A549 (cell line): ENCODE measurements around the gene AUH. TPM values are rescaled to one million over a fixed set of nuclear protein-coding genes. Genes with fewer than 3 reads are reported as not detected.
A peak's percentile ranks its signal among the peaks of the same experiment; 100 is the strongest.

Source experiments
- ATAC-seq, 2 experiments: fragments of 200-7000 bp in 1 of 2; fragments of >200 bp in 1 of 2; cut with Nextera tagmentation in 1 of 2; cut with Tn5 transposase in 1 of 2; 3 replicates each; pipeline versions ENCODE4 v1.8.0 to v1.9.1; 2018 to 2020; ENCODE audit warnings: mild to moderate bottlenecking in 1 of 2, moderate library complexity in 1 of 2
- CTCF ChIA-PET: fragments of 300-600 bp; sonication (Branson Sonifier 250); formaldehyde crosslinking; extraction: SDS; loops from one replicate; lab custom pipeline; 2021; ENCODE audit warnings: antibody characterized with exemption, inconsistent platforms; lab: Yijun Ruan, JAX
- POLR2A ChIA-PET: fragments of 350-600 bp; formaldehyde crosslinking; extraction: SDS; loops from one replicate; lab custom pipeline; 2021; ENCODE audit warnings: antibody characterized with exemption, inconsistent platforms; lab: Yijun Ruan, JAX
- DNase-seq, 2 experiments: peaks; one replicate each; pipeline versions ENCODE4 v3.0.0 to v3.0.0-alpha.2; 2011 to 2016; ENCODE audit warnings: low read depth in 1 of 2, low spot score in 1 of 2
- FAIRE-seq: peaks from 2 replicates; lab custom pipeline; 2011; peaks lifted over from hg19 to GRCh38; lab: Jason Lieb, UNC
- H3K27ac ChIP-seq, 2 experiments: fragments of >200 bp; sonication (Bioruptor Twin); formaldehyde crosslinking; 3 replicates each; pipeline ENCODE4 v1.5.1; 2016 to 2017
- H3K4me1 ChIP-seq: fragments of >200 bp; sonication (Bioruptor Twin); formaldehyde crosslinking; 3 replicates; pipeline ENCODE4 v1.6.1; 2016
- H3K4me2 ChIP-seq: fragments of >200 bp; sonication (Bioruptor Twin); formaldehyde crosslinking; 3 replicates; pipeline ENCODE4 v1.6.1; 2016
- H3K4me3 ChIP-seq: fragments of >200 bp; sonication (Bioruptor Twin); formaldehyde crosslinking; 3 replicates; pipeline ENCODE4 v1.5.1; 2016
- H3K9me3 ChIP-seq: fragments of >200 bp; sonication (Bioruptor Twin); formaldehyde crosslinking; 3 replicates; pipeline ENCODE4 v1.6.1; 2016
- CBX2 ChIP-seq: fragments of 200-600 bp; sonication (generic); IDR thresholded peaks from 2 replicates; pipeline ENCODE4 v1.6.1; 2016; ENCODE audit warnings: low read depth, mild to moderate bottlenecking, borderline replicate concordance
- CEBPB ChIP-seq, 2 experiments: fragments of >200 bp in 1 of 2; sonication (Bioruptor Twin) in 1 of 2; formaldehyde crosslinking in 1 of 2; IDR thresholded peaks; 2 replicates each; pipeline ENCODE4 v1.6.1; 2012 to 2016
- CHD2 ChIP-seq: fragments of 150-350 bp; IDR thresholded peaks from 2 replicates; pipeline ENCODE4 v1.6.1; 2014; ENCODE audit warnings: low read length; ENCODE audit not compliant: partially characterized antibody
- EHMT2 ChIP-seq: fragments of 200-600 bp; sonication (generic); IDR thresholded peaks from 2 replicates; pipeline ENCODE4 v1.6.1; 2016; ENCODE audit warnings: antibody characterized with exemption, low read depth, mild to moderate bottlenecking, moderate library complexity
- EP300 ChIP-seq, 2 experiments: fragments of >200 bp; sonication (Bioruptor Twin); formaldehyde crosslinking; IDR thresholded peaks; 2 replicates in 1 of 2; 3 replicates in 1 of 2; pipeline ENCODE4 v1.6.1; 2016 to 2017
- ESRRA ChIP-seq: fragments of 150-350 bp; IDR thresholded peaks from 2 replicates; pipeline ENCODE4 v1.6.1; 2014; ENCODE audit warnings: mild to moderate bottlenecking, low read length, borderline replicate concordance
- FOSB ChIP-seq: fragments of 250-450 bp; sonication (Bioruptor Pico); IDR thresholded peaks from 2 replicates; pipeline ENCODE4 v1.5.0; 2020; ENCODE audit warnings: mild to moderate bottlenecking, moderate library complexity
- FOSL2 ChIP-seq, 2 experiments: fragments of 450-650 bp in 1 of 2; fragments of >200 bp in 1 of 2; sonication (Bioruptor Twin) in 1 of 2; formaldehyde crosslinking; IDR thresholded peaks; 2 replicates each; pipeline versions ENCODE4 v1.5.0 to v1.6.1; 2016 to 2020; ENCODE audit warnings: mild to moderate bottlenecking in 1 of 2, moderate library complexity in 1 of 2
- GATA3 ChIP-seq: IDR thresholded peaks from 2 replicates; pipeline ENCODE4 v1.6.1; 2012; ENCODE audit warnings: borderline replicate concordance
- HDAC2 ChIP-seq: fragments of 200-600 bp; sonication (generic); IDR thresholded peaks from 2 replicates; pipeline ENCODE4 v1.6.1; 2016
- HEYL ChIP-seq: fragments of 250-450 bp; sonication (Bioruptor Pico); IDR thresholded peaks from 2 replicates; pipeline ENCODE4 v1.8.0; 2021; ENCODE audit warnings: mild to moderate bottlenecking, moderate library complexity
- HOXB13 ChIP-seq: fragments of 250-450 bp; sonication (Bioruptor Pico); IDR thresholded peaks from 2 replicates; pipeline ENCODE4 v1.5.0; 2020; ENCODE audit warnings: low read depth, mild to moderate bottlenecking, moderate library complexity
- JUN ChIP-seq, 2 experiments: fragments of >200 bp; sonication (Bioruptor Twin); formaldehyde crosslinking; IDR thresholded peaks; 2 replicates in 1 of 2; 3 replicates in 1 of 2; pipeline ENCODE4 v1.6.1; 2016 to 2017
- JUNB ChIP-seq: fragments of >200 bp; sonication (Bioruptor Twin); formaldehyde crosslinking; IDR thresholded peaks from 2 replicates; pipeline ENCODE4 v1.6.1; 2016
- MAFK ChIP-seq: fragments of 450-650 bp; IDR thresholded peaks from 2 replicates; pipeline ENCODE4 v1.6.1; 2014; ENCODE audit not compliant: partially characterized antibody
- NFE2L2 ChIP-seq: fragments of 150-350 bp; conservative IDR thresholded peaks from 2 replicates; pipeline ENCODE4 v1.6.1; 2014; ENCODE audit warnings: low read length
- NR3C1 ChIP-seq: fragments of >200 bp; sonication (Bioruptor Twin); formaldehyde crosslinking; IDR thresholded peaks from 3 replicates; pipeline ENCODE4 v1.6.1; 2017
- POLR2A ChIP-seq: IDR thresholded peaks from 2 replicates; pipeline ENCODE4 v1.6.1; 2012; ENCODE audit warnings: mild to moderate bottlenecking, low read length
- RAD21 ChIP-seq, 2 experiments: fragments of >200 bp in 1 of 2; sonication (Bioruptor Twin) in 1 of 2; formaldehyde crosslinking in 1 of 2; IDR thresholded peaks in 1 of 2; conservative IDR thresholded peaks in 1 of 2; 2 replicates in 1 of 2; 3 replicates in 1 of 2; pipeline ENCODE4 v1.6.1; 2012 to 2018; ENCODE audit warnings: inconsistent platforms in 1 of 2
- RARB ChIP-seq: fragments of 250-450 bp; sonication (Bioruptor Pico); IDR thresholded peaks from 2 replicates; pipeline ENCODE4 v1.8.0; 2021; ENCODE audit warnings: mild to moderate bottlenecking, moderate library complexity
- SMC3 ChIP-seq: fragments of >200 bp; sonication (Bioruptor Twin); formaldehyde crosslinking; IDR thresholded peaks from 3 replicates; pipeline ENCODE4 v1.6.1; 2018; ENCODE audit warnings: inconsistent platforms
- TFCP2L1 ChIP-seq: fragments of 250-450 bp; sonication (Bioruptor Pico); IDR thresholded peaks from 2 replicates; pipeline ENCODE4 v1.5.0; 2021; ENCODE audit warnings: mild to moderate bottlenecking
- TP53 ChIP-seq: fragments of 250-450 bp; sonication (Bioruptor Pico); IDR thresholded peaks from 2 replicates; pipeline ENCODE4 v1.5.0; 2021; ENCODE audit warnings: mild to moderate bottlenecking, moderate library complexity
- ZFP36 ChIP-seq: fragments of 450-650 bp; IDR thresholded peaks from 2 replicates; pipeline ENCODE4 v1.6.1; 2014; ENCODE audit warnings: borderline replicate concordance; ENCODE audit not compliant: partially characterized antibody
- ZSCAN20 ChIP-seq: fragments of 250-450 bp; sonication (Bioruptor Pico); IDR thresholded peaks from 2 replicates; pipeline ENCODE4 v1.8.0; 2022; ENCODE audit warnings: mild to moderate bottlenecking, moderate library complexity
- WGBS: methylation state at CpG from one replicate; pipeline ENCODE4 v1.1.6; 2017; ENCODE audit errors: missing lambda C conversion rate; 5-methylcytosine and 5-hydroxymethylcytosine counted together
- polyA plus RNA-seq, 4 experiments: library from polyadenylated mRNA; depleted of rRNA in 3 of 4; stranded (reverse); fragments of >200 nt; fragmentation: RNase III in 1 of 4; extraction: RNeasy Plus Mini Kit Qiagen cat#74134 plus additional on column Dnase treatment in 1 of 4; gene quantifications; 2 replicates in 3 of 4; 3 replicates in 1 of 4; pipeline ENCODE4 v1.2.3, GENCODE V29; 2011 to 2017
- TF ChIP-seq, protein P1 (sequence below): fragments of >200 bp; sonication (Bioruptor Twin); formaldehyde crosslinking; IDR thresholded peaks from 2 replicates; pipeline ENCODE4 v1.6.1; 2016
- TF ChIP-seq, protein P2 (sequence below): IDR thresholded peaks from 2 replicates; pipeline ENCODE4 v1.6.1; 2012; ENCODE audit warnings: low read depth, borderline replicate concordance
- TF ChIP-seq, protein P3 (sequence below): fragments of 150-350 bp; IDR thresholded peaks from 2 replicates; pipeline ENCODE4 v1.6.1; 2014; ENCODE audit warnings: low read depth, mild to moderate bottlenecking, low read length
- TF ChIP-seq, protein P4 (sequence below): fragments of 200-600 bp; sonication (generic); IDR thresholded peaks from 2 replicates; pipeline ENCODE4 v1.6.1; 2016; ENCODE audit warnings: antibody characterized with exemption, mild to moderate bottlenecking, moderate library complexity

Gene AUH
- polyA plus RNA-seq, 2 of the 4 experiments (the other 2 are of a cell fraction), result 11.1 to 15.9 TPM

DNA sequence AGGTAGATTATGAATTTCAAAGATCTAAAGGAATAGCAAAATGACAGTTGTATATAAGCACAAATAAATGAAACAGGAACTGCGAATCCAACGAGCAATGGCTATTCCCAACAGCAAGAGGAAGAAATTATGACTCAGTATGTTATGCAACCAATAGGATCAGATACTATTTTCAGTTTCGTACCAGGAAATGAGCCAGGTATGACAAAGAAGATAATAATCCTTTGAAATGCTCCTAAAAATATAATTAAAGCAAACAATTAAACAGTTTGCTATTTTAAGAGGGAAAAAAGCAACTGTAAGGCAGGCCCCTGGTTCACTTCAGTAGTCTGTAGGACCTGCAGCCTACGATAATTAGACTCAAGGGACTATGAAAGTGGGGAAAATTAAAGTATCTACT is 58.9 kb downstream of the AUH start:
- Histone ChIP-seq H3K9me3 (no peaks in the 10 kb centered on the region), H3K4me1 (peaks cover 22% of the 10 kb centered on the region), H3K27ac (peak overlapping the region; percentile 39 to 75; a peak in 5 of 6 replicates), H3K4me3 (no peak overlapping the region), H3K4me2 (peak overlapping the region; percentile 69)
- TF ChIP-seq TP53 (CRISPR knock-in tag) (no peak), ESRRA (no peak), SMC3 (0 out of 3 replicates have a peak, but pooled peaks have one; percentile 19), GATA3 (0 out of 2 replicates have a peak, but pooled peaks have one; percentile 35), CEBPB (IDR thresholded peaks at IDR 0.05) (peak; percentile 83 to 89), FOSL2 (IDR thresholded peaks at IDR 0.05) (peak; percentile 83), FOSL2 (CRISPR knock-in tag; IDR thresholded peaks at IDR 0.05) (peak; percentile 92), JUNB (peak; percentile 74), CBX2 (no peak), NFE2L2 (no peak), NR3C1 (no peak)
- 32% methylated on average over 4 of the region's 4 CpGs for WGBS
- ChIA-PET CTCF (no interaction called here), POLR2A (no interaction called here)
- FAIRE-seq (no peak), DNase-seq (peak; percentile 50 to 55), ATAC-seq (peak; percentile 66 to 75; a peak in 5 of 6 replicates)

DNA sequence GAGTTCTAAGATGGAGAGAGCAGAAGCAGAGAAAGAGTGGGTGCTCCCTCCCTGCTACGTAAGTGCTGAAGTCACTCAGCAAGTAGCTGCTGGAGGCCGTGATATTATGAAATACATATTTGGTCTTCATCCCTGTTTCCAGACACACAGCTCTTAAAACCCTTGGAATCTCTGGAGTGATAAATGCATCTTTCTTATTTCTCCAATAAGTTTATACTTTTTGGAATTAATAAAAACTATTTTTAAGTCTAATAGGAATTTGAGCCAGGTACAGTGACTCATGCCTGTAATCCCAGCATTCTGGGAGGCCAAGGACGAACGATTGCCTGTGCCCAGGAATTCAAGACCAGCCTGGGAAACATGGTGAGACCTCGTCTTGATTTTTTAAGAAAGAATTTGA is 60.6 kb downstream of the AUH start:
- 88% methylated on average over 5 of the region's 5 CpGs for WGBS
- peaks cover 22% of the 10 kb centered on the region for H3K4me1 ChIP-seq

DNA sequence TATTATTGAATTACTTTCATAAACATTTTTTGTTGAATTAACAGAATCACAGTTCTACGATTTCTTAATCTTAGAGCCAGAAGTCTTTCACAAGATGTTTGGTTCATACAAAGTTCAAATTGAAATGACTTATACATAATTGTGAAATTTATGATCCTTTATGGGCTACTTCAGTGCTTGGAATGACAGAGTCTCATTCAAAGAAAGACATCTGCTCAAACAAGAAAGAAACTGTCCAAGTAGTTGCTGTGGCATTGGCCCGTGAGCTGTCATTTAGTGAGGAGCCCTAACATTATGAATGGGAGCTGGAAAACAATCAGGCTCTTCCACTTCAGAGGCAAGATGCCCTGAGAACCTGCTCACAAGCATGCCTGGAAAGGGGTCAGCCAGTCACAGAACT is 63.4 kb downstream of the AUH start:
- ATAC-seq, result no peak
- WGBS, result 77% methylated on average over 2 of the region's 2 CpGs

More for the DNA sequence above, 60.6 kb downstream of the AUH start:
- DNase-seq (no peak), ATAC-seq (no peak), FAIRE-seq (no peak)
- Histone ChIP-seq H3K9me3 (no peaks in the 10 kb centered on the region), H3K4me3 (no peak overlapping the region), H3K27ac (0 out of 6 replicates have a peak overlapping the region, but pooled peaks of 1 of the 2 experiments have one; percentile 24), H3K4me2 (no peak overlapping the region)
- POLR2A ChIA-PET, result no interaction called here
- CTCF ChIA-PET, result interaction anchor here (0.8 kb wide), 1 partner anchor 11 kb away, joined by 3 read pairs; no protein-coding TSS in a partner anchor
- TF ChIP-seq EHMT2, result no peak
- TF ChIP-seq JUN (IDR thresholded peaks at IDR 0.05), result no peak
- no peak for TF ChIP-seq ZFP36
- TF ChIP-seq RAD21 (conservative IDR thresholded peaks at IDR 0.05 in 1 of 2, IDR thresholded peaks at IDR 0.05 in 1 of 2), result no peak
- TF ChIP-seq ESRRA, result no peak
- no peak for TF ChIP-seq EP300 (IDR thresholded peaks at IDR 0.05)
- no peak for TF ChIP-seq TFCP2L1 (CRISPR knock-in tag)
- TF ChIP-seq HEYL, result no peak
- no peak for TF ChIP-seq MAFK
- no peak for TF ChIP-seq FOSB (CRISPR knock-in tag)
- TF ChIP-seq, protein P1, sequence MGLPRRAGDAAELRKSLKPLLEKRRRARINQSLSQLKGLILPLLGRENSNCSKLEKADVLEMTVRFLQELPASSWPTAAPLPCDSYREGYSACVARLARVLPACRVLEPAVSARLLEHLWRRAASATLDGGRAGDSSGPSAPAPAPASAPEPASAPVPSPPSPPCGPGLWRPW, result no peak
- TF ChIP-seq CHD2, result no peak
- no peak for TF ChIP-seq POLR2A
- no peak for TF ChIP-seq ZSCAN20 (CRISPR knock-in tag)
- TF ChIP-seq CBX2, result no peak
- TF ChIP-seq HDAC2, result no peak
- TF ChIP-seq, protein P2, sequence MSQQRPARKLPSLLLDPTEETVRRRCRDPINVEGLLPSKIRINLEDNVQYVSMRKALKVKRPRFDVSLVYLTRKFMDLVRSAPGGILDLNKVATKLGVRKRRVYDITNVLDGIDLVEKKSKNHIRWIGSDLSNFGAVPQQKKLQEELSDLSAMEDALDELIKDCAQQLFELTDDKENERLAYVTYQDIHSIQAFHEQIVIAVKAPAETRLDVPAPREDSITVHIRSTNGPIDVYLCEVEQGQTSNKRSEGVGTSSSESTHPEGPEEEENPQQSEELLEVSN, result no peak
- TF ChIP-seq TP53 (CRISPR knock-in tag), result no peak
- no peak for TF ChIP-seq HOXB13 (CRISPR knock-in tag)
- no peak for TF ChIP-seq NR3C1

More for the DNA sequence above, 63.4 kb downstream of the AUH start:
- no peak for FAIRE-seq
- ChIA-PET CTCF (interaction anchor here (0.6 to 0.7 kb wide), 2 partner anchors 25 to 1633 kb away, joined by 3 to 4 read pairs; no protein-coding TSS in a partner anchor), POLR2A (no interaction called here)
- DNase-seq, result no peak
- H3K4me1 ChIP-seq, result peaks cover 21% of the 10 kb centered on the region
- no peak overlapping the region for H3K4me3 ChIP-seq
- no peak overlapping the region for H3K4me2 ChIP-seq
- H3K9me3 ChIP-seq, result no peaks in the 10 kb centered on the region
- H3K27ac ChIP-seq, result no peak overlapping the region
- TF ChIP-seq, protein P3, sequence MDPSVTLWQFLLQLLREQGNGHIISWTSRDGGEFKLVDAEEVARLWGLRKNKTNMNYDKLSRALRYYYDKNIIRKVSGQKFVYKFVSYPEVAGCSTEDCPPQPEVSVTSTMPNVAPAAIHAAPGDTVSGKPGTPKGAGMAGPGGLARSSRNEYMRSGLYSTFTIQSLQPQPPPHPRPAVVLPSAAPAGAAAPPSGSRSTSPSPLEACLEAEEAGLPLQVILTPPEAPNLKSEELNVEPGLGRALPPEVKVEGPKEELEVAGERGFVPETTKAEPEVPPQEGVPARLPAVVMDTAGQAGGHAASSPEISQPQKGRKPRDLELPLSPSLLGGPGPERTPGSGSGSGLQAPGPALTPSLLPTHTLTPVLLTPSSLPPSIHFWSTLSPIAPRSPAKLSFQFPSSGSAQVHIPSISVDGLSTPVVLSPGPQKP, result no peak
- TF ChIP-seq, protein P4, sequence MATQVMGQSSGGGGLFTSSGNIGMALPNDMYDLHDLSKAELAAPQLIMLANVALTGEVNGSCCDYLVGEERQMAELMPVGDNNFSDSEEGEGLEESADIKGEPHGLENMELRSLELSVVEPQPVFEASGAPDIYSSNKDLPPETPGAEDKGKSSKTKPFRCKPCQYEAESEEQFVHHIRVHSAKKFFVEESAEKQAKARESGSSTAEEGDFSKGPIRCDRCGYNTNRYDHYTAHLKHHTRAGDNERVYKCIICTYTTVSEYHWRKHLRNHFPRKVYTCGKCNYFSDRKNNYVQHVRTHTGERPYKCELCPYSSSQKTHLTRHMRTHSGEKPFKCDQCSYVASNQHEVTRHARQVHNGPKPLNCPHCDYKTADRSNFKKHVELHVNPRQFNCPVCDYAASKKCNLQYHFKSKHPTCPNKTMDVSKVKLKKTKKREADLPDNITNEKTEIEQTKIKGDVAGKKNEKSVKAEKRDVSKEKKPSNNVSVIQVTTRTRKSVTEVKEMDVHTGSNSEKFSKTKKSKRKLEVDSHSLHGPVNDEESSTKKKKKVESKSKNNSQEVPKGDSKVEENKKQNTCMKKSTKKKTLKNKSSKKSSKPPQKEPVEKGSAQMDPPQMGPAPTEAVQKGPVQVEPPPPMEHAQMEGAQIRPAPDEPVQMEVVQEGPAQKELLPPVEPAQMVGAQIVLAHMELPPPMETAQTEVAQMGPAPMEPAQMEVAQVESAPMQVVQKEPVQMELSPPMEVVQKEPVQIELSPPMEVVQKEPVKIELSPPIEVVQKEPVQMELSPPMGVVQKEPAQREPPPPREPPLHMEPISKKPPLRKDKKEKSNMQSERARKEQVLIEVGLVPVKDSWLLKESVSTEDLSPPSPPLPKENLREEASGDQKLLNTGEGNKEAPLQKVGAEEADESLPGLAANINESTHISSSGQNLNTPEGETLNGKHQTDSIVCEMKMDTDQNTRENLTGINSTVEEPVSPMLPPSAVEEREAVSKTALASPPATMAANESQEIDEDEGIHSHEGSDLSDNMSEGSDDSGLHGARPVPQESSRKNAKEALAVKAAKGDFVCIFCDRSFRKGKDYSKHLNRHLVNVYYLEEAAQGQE, result no peak
- TF ChIP-seq CEBPB (IDR thresholded peaks at IDR 0.05) (0 out of 4 replicates have a peak, but pooled peaks of 1 of the 2 experiments have one; percentile 25), RARB (CRISPR knock-in tag) (0 out of 2 replicates have a peak, but pooled peaks have one; percentile 36)
